ENCODE data around the gene PRKCH. TPM values are rescaled to one million over a fixed set of nuclear protein-coding genes. Genes with fewer than 3 reads are reported as not detected.

The PRKCH gene
- total and polyA plus RNA-seq, 8 donors: 35.2 to 48.8 (median 43.1) TPM

DNA sequence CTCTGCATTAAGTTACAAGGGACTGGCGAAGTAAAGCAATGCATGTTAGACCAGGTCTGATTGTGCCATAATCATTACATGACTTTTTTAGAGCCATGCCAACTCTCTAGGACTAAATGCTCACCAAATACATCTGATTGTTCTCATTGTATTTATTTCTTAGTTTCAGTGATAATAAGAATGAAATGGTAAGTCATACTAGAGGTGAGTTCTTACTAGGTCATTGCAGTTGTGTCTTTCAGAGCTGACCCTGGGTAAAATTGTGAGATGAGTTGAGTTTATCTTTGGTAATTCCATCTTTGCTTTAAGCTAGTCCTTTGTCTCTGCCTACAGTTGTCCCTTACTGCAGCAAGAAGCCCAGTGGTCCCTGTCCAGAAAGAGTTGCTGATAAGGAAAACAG, 73.2 kb downstream of the PRKCH start:
- DNase-seq (no peak), ATAC-seq (no peak)
- no peaks in the 10 kb centered on the region for H3K36me3 ChIP-seq
- H3K9me3 ChIP-seq: no peaks in the 10 kb centered on the region
- H3K4me3 ChIP-seq: no peak overlapping the region
- peaks cover 0 to 13% of the 10 kb centered on the region in 2 donors for H3K4me1 ChIP-seq
- H3K27ac ChIP-seq: no peak overlapping the region
- intact Hi-C loops (cut with DNase I): no loop called here
- TF ChIP-seq, protein P1, sequence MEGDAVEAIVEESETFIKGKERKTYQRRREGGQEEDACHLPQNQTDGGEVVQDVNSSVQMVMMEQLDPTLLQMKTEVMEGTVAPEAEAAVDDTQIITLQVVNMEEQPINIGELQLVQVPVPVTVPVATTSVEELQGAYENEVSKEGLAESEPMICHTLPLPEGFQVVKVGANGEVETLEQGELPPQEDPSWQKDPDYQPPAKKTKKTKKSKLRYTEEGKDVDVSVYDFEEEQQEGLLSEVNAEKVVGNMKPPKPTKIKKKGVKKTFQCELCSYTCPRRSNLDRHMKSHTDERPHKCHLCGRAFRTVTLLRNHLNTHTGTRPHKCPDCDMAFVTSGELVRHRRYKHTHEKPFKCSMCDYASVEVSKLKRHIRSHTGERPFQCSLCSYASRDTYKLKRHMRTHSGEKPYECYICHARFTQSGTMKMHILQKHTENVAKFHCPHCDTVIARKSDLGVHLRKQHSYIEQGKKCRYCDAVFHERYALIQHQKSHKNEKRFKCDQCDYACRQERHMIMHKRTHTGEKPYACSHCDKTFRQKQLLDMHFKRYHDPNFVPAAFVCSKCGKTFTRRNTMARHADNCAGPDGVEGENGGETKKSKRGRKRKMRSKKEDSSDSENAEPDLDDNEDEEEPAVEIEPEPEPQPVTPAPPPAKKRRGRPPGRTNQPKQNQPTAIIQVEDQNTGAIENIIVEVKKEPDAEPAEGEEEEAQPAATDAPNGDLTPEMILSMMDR (IDR thresholded peaks at IDR 0.05): no peak
- H3K27me3 ChIP-seq: no peaks in the 10 kb centered on the region

- peaks cover 0 to 8% of the 10 kb centered on the region in 2 donors for H3K4me1 ChIP-seq
- no peak overlapping the region for H3K27ac ChIP-seq
- H3K9me3 ChIP-seq: no peaks in the 10 kb centered on the region
- ATAC-seq (no peak), DNase-seq (no peak)
- H3K27me3 ChIP-seq: no peaks in the 10 kb centered on the region
- intact Hi-C loops (cut with DNase I): no loop called here
- TF ChIP-seq, protein P1 (IDR thresholded peaks at IDR 0.05): no peak
- H3K36me3 ChIP-seq: no peaks in the 10 kb centered on the region
- H3K4me3 ChIP-seq: no peak overlapping the region
These were observed 73.8 kb downstream of the PRKCH start for GRCh38 chr14:61395115-61395725.

DNA sequence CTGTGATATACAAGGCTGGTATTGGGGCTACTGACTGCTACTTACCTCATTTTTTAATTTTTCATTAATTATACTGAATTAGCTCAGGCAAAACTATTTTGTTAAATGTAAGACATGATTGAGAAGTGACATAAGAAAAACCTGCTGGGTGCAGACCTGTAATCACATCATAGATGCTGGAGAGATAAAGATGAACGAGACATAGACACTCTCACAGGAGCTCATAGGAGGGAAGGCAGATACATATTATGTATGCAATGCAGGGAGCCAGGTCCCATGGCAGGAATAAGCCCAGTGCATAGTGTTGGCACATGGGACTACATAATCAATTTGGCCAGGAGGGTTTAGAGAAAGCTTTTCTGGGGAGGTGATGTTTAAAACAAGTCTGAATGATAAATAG, 74.9 kb downstream of the PRKCH start:
- Histone ChIP-seq H3K9me3 (no peaks in the 10 kb centered on the region), H3K4me1 (peaks cover 0 to 5% of the 10 kb centered on the region in 2 donors), H3K4me3 (no peak overlapping the region), H3K36me3 (no peaks in the 10 kb centered on the region), H3K27ac (no peak overlapping the region), H3K27me3 (no peaks in the 10 kb centered on the region)
- DNase-seq (no peak), ATAC-seq (no peak)
- intact Hi-C loops (cut with DNase I): no loop called here
- TF ChIP-seq, protein P1 (IDR thresholded peaks at IDR 0.05): no peak

DNA sequence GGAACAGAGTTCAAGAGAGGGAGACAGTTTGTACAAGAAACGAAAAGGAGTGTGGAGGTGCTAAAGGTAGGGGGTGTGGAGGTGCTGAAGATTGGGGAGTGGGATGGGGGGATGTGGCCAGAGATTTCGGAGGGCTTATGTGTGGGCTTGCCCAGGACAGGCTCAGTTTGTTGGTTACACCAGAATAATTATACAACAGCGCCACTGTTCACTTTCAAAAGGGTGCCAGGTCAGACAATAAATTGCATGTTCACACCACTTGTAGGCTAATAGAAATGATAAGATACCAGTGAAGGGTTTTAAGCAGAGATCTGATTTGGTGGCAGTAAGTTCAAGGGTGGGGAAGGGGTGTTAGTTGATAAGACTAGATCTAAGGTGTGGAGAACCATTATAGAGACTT, 75.3 kb downstream of the PRKCH start:
- ATAC-seq (no peak), DNase-seq (no peak)
- Histone ChIP-seq H3K27me3 (no peaks in the 10 kb centered on the region), H3K27ac (no peak overlapping the region), H3K4me1 (peaks cover 0 to 7% of the 10 kb centered on the region in 2 donors), H3K9me3 (no peaks in the 10 kb centered on the region), H3K36me3 (no peaks in the 10 kb centered on the region), H3K4me3 (no peak overlapping the region)
- intact Hi-C loops (cut with DNase I): no loop called here
- TF ChIP-seq, protein P1 (IDR thresholded peaks at IDR 0.05): no peak

GRCh38 chr14:61397615-61398014, 76.2 kb downstream of the PRKCH start:
- H3K9me3 ChIP-seq: no peaks in the 10 kb centered on the region
- intact Hi-C loops (cut with DNase I): no loop called here
- TF ChIP-seq, protein P1 (IDR thresholded peaks at IDR 0.05): no peak
- DNase-seq: no peak
- no peak overlapping the region for H3K27ac ChIP-seq
- no peaks in the 10 kb centered on the region for H3K27me3 ChIP-seq
- peaks cover 0 to 7% of the 10 kb centered on the region in 2 donors for H3K4me1 ChIP-seq
- no peak for ATAC-seq
- no peak overlapping the region for H3K4me3 ChIP-seq
- H3K36me3 ChIP-seq: no peaks in the 10 kb centered on the region
